K562 (cell line): ENCODE measurements around the gene MRFAP1. TPM values are rescaled to one million over a fixed set of nuclear protein-coding genes. Genes with fewer than 3 reads are reported as not detected.

Experiments
- CBX2 ChIP-seq: fragments of 200-600 bp; sonication (generic); IDR thresholded peaks from one replicate; pipeline ENCODE4 v1.6.1; 2012; ENCODE audit warnings: mild to moderate bottlenecking, low read length, inconsistent platforms; ENCODE audit not compliant: insufficient read depth, poor library complexity, severe bottlenecking
- CTBP1 ChIP-seq: fragments of 450-650 bp; IDR thresholded peaks from 2 replicates; pipeline ENCODE4 v1.6.1; 2016; ENCODE audit warnings: borderline replicate concordance
- ELF2 ChIP-seq: fragments of 250-450 bp; sonication (Bioruptor Pico); IDR thresholded peaks from 2 replicates; pipeline ENCODE4 v1.5.0; 2021; ENCODE audit warnings: mild to moderate bottlenecking
- ELK3 ChIP-seq: fragments of 450-650 bp; formaldehyde crosslinking; IDR thresholded peaks from 2 replicates; pipeline ENCODE4 v1.4.0; 2020; ENCODE audit warnings: mild to moderate bottlenecking
- HDAC2 ChIP-seq: fragments of 450-650 bp; IDR thresholded peaks from 2 replicates; pipeline ENCODE4 v1.6.1; 2016; ENCODE audit warnings: mild to moderate bottlenecking
- MAFF ChIP-seq: IDR thresholded peaks from 2 replicates; pipeline ENCODE4 v1.6.1; 2012; ENCODE audit warnings: low read length, improper control_type of control experiment
- NR2C2 ChIP-seq, 2 experiments: fragments of 200-800 bp in 1 of 2; sonication (Bioruptor generic) in 1 of 2; sonication (generic) in 1 of 2; formaldehyde crosslinking in 1 of 2; IDR thresholded peaks; 2 replicates each; pipeline versions ENCODE4 v1.6.1 to v1.8.0; 2016 to 2022; ENCODE audit warnings: mild to moderate bottlenecking in 1 of 2, missing compliant biosample characterization in 1 of 2, missing genetic modification characterization in 1 of 2, missing genetic modification reagents in 1 of 2
- NRF1 ChIP-seq, 2 experiments: fragments of 450-650 bp; IDR thresholded peaks in 1 of 2; conservative IDR thresholded peaks in 1 of 2; 2 replicates each; pipeline ENCODE4 v1.6.1; 2014; ENCODE audit warnings: mild to moderate bottlenecking in 2 of 2
- PTTG1 ChIP-seq: fragments of 450-650 bp; IDR thresholded peaks from 2 replicates; pipeline ENCODE4 v1.6.1; 2016; ENCODE audit warnings: low read depth, mild to moderate bottlenecking, missing genetic modification characterization, missing compliant biosample characterization
- RB1 ChIP-seq: fragments of 450-650 bp; IDR thresholded peaks from 2 replicates; pipeline ENCODE4 v1.6.1; 2017; ENCODE audit warnings: low read depth, mild to moderate bottlenecking
- SNIP1 ChIP-seq: fragments of 450-650 bp; IDR thresholded peaks from 2 replicates; pipeline ENCODE4 v1.7.1; 2017; ENCODE audit warnings: low read depth, mild to moderate bottlenecking
- TCFL5 ChIP-seq: fragments of 250-450 bp; sonication (Bioruptor Pico); conservative IDR thresholded peaks from 2 replicates; pipeline ENCODE4 v1.6.1; 2021; ENCODE audit warnings: mild to moderate bottlenecking, moderate library complexity, matching md5 sums
- TFAP4 ChIP-seq: sonication (generic); formaldehyde crosslinking; IDR thresholded peaks from 2 replicates; pipeline ENCODE4 v1.8.0; 2022; ENCODE audit warnings: missing genetic modification reagents, mild to moderate bottlenecking, moderate library complexity, borderline replicate concordance
- TGIF2 ChIP-seq: sonication (generic); formaldehyde crosslinking; IDR thresholded peaks from 2 replicates; pipeline ENCODE4 v1.8.1; 2022; ENCODE audit warnings: mild to moderate bottlenecking, missing genetic modification reagents, moderate library complexity
- XRCC5 ChIP-seq: fragments of 200-400 bp; formaldehyde crosslinking; IDR thresholded peaks from 2 replicates; pipeline ENCODE4 v1.6.1; 2017; ENCODE audit warnings: low read depth, mild to moderate bottlenecking, low read length
- ZFP91 ChIP-seq: sonication (generic); formaldehyde crosslinking; IDR thresholded peaks from 2 replicates; pipeline ENCODE4 v1.8.0; 2022; ENCODE audit warnings: mild to moderate bottlenecking, missing genetic modification reagents
- ZNF24 ChIP-seq: fragments of 450-650 bp; IDR thresholded peaks from 2 replicates; pipeline ENCODE4 v1.6.1; 2016
- ZNF280A ChIP-seq: fragments of 450-650 bp; IDR thresholded peaks from 2 replicates; pipeline ENCODE4 v1.6.1; 2018; ENCODE audit warnings: mild to moderate bottlenecking, low read depth; ENCODE audit not compliant: partially characterized antibody
- ZNF280B ChIP-seq: fragments of 250-450 bp; sonication (Bioruptor Pico); IDR thresholded peaks from 2 replicates; pipeline ENCODE4 v1.5.1; 2021; ENCODE audit warnings: mild to moderate bottlenecking
- ZNF354B ChIP-seq: fragments of 250-450 bp; sonication (Bioruptor Pico); IDR thresholded peaks from 2 replicates; pipeline ENCODE4 v1.4.0; 2020
- ZNF695 ChIP-seq: fragments of 450-650 bp; formaldehyde crosslinking; IDR thresholded peaks from 2 replicates; pipeline ENCODE4 v1.4.0; 2020; ENCODE audit warnings: mild to moderate bottlenecking, moderate library complexity
- polyA plus RNA-seq, 8 experiments: library from polyadenylated mRNA; depleted of rRNA in 4 of 8; stranded (reverse) in 5 of 8; unstranded in 3 of 8; fragments of >200 nt; fragmentation: Nextera tagmentation in 2 of 8; fragmentation: Illumina TruSeq in 1 of 8; extraction: Ambion mirVana in 2 of 8; extraction: Trizol in 1 of 8; gene quantifications; 2 replicates each; pipeline versions ENCODE4 v1.2.1 to v1.2.3, GENCODE V29; 2011 to 2014; ENCODE audit warnings: inconsistent platforms in 1 of 8, missing spikeins in 1 of 8
- total RNA-seq, 7 experiments: library from RNA; depleted of rRNA in 6 of 7; stranded (reverse); fragments of >200 nt in 6 of 7; fragmentation: Illumina TruSeq in 2 of 7; extraction: Trizol in 2 of 7; gene quantifications; 2 replicates each; pipeline versions ENCODE4 v1.2.1 to v1.2.3, GENCODE V29; 2011 to 2021; ENCODE audit warnings: low replicate concordance in 1 of 7

MRFAP1 gene
- total and polyA plus RNA-seq, 9 of the 15 experiments (the other 6 are each of a cell fraction or from before 2014, with no cell fraction given), result 46.0 to 270 (median 151) TPM

GRCh38 chr4:6673660-6674499, 33.4 kb downstream of the MRFAP1 start (continued):
- TF ChIP-seq ZNF280B (CRISPR knock-in tag) (no peak), ELK3 (CRISPR knock-in tag) (0 out of 2 replicates have a peak, but pooled peaks have one; percentile 36), XRCC5 (no peak), NR2C2 (CRISPR knock-in tag; IDR thresholded peaks at IDR 0.05) (no peak), NR2C2 (tag; IDR thresholded peaks at IDR 0.05) (no peak), NRF1 (conservative IDR thresholded peaks at IDR 0.05 in 1 of 2, IDR thresholded peaks at IDR 0.05 in 1 of 2) (peak; percentile 100), ELF2 (CRISPR knock-in tag) (no peak), PTTG1 (tag) (no peak), RB1 (peak; percentile 67), ZFP91 (CRISPR knock-in tag) (no peak), CBX2 (no peak), ZNF354B (CRISPR knock-in tag) (no peak), TGIF2 (CRISPR knock-in tag) (0 out of 2 replicates have a peak, but pooled peaks have one; percentile 5), ZNF695 (CRISPR knock-in tag) (no peak), MAFF (no peak), TFAP4 (CRISPR knock-in tag) (peak; percentile 79), CTBP1 (no peak; the same call in 1 of the 2 replicates), HDAC2 (peak; percentile 55; the same call in 1 of the 2 replicates), SNIP1 (no peak; the same call in 1 of the 2 replicates), ZNF280A (no peak), TCFL5 (CRISPR knock-in tag) (no peak), ZNF24 (no peak)
